ENCODE results near the gene BAZ2B.

BAZ2B gene

GRCh38 chr2:159292157-159292556, 324.2 kb downstream of the BAZ2B start:
- DNase-seq: no peak

- DNase-seq: peak; percentile 37
Observed at GRCh38 chr2:159290289-159290907, 325.9 kb downstream of the BAZ2B start.

- DNase-seq: no peak
Observed at GRCh38 chr2:159287733-159288132, 328.6 kb downstream of the BAZ2B start.

GRCh38 chr2:159286709-159287441, 329.5 kb downstream of the BAZ2B start:
- peak; percentile 88 for DNase-seq

GRCh38 chr2:159285929-159286708, 330.2 kb downstream of the BAZ2B start, which contains the start of gene WDSUB1:
WDSUB1 (minus strand) TSS chr2:159286703; CDS start chr2:159283069, 3,634 bp downstream.
- peak; percentile 62 for DNase-seq

- DNase-seq: no peak
Observed at GRCh38 chr2:159285433-159285832, 330.9 kb downstream of the BAZ2B start.

GRCh38 chr2:159283529-159283928, 332.8 kb downstream of the BAZ2B start:
- no peak for DNase-seq

- DNase-seq: no peak
Observed at GRCh38 chr2:159281002-159281401, 335.3 kb downstream of the BAZ2B start.

GRCh38 chr2:159279700-159280099, 336.6 kb downstream of the BAZ2B start:
- DNase-seq: no peak

- DNase-seq: no peak
Observed at GRCh38 chr2:159275111-159275510, 341.2 kb downstream of the BAZ2B start.

GRCh38 chr2:159272156-159272555, 344.2 kb downstream of the BAZ2B start:
- no peak for DNase-seq

- no peak for DNase-seq
Observed at GRCh38 chr2:159270744-159271379, 345.5 kb downstream of the BAZ2B start.

Data from NCI-H510A treated with DMSO at 0.1 percent for 48 hours (cell line).